PC-3 (cell line): ENCODE measurements around the gene PSME2.

Experiments used
- EZH2phosphoT487 ChIP-seq: fragments of 300-600 bp; sonication (generic); IDR thresholded peaks from 2 replicates; pipeline ENCODE4 v1.6.1; 2018; ENCODE audit warnings: mild to moderate bottlenecking, antibody characterized with exemption, low read length, borderline replicate concordance
- TF ChIP-seq, protein P1 (sequence below): fragments of 300-600 bp; sonication (generic); conservative IDR thresholded peaks from 2 replicates; pipeline ENCODE4 v1.5.1; 2017; ENCODE audit warnings: antibody characterized with exemption, low read depth, mild to moderate bottlenecking, low read length

DNA sequence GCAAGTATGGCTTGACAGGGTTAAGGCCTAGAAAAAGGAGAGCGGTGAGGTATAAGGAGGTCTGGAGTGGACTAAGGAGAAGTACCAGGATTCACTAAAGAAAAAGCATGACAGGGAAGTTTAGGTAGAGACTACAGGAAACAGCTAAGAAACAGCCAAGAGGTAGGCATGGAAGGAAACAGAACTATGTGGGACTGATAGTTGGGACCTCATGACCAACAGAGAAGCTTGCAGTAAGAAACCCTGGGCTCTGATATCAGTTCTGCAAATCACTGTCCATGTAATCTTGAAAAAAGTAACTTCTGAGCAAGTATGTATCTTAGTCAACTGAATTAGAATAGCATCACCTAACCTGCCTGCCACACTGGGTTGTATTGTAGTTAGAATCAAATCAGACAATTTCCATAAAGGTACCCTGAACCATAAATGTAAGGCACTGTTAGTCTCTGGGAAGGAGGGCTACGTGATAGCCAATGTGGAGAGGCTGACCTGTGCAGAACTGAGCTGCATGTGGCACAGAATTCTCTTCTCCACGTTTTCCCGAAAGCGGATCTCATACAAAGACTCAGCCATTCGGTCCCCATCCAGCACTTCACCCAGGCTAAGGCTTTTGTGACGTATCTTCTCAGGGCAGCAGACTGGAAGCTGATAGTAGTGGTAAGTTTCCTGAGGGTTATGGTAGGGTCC is 47.9 kb upstream of the PSME2 start:
- TF ChIP-seq, protein P1, sequence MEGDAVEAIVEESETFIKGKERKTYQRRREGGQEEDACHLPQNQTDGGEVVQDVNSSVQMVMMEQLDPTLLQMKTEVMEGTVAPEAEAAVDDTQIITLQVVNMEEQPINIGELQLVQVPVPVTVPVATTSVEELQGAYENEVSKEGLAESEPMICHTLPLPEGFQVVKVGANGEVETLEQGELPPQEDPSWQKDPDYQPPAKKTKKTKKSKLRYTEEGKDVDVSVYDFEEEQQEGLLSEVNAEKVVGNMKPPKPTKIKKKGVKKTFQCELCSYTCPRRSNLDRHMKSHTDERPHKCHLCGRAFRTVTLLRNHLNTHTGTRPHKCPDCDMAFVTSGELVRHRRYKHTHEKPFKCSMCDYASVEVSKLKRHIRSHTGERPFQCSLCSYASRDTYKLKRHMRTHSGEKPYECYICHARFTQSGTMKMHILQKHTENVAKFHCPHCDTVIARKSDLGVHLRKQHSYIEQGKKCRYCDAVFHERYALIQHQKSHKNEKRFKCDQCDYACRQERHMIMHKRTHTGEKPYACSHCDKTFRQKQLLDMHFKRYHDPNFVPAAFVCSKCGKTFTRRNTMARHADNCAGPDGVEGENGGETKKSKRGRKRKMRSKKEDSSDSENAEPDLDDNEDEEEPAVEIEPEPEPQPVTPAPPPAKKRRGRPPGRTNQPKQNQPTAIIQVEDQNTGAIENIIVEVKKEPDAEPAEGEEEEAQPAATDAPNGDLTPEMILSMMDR: no peak
- TF ChIP-seq EZH2phosphoT487: no peak
